ENCODE measurements around the gene INPP5J. TPM values are rescaled to one million over a fixed set of nuclear protein-coding genes. Genes with fewer than 3 reads are reported as not detected.
"Not testable (repeated sequence)": the region's sequence is repeated elsewhere in the genome, so short reads cannot be mapped to it uniquely, and the experiment has no call there.

INPP5J gene
- polyA plus RNA-seq, 3 donors, result 1.2 to 10.6 (median 1.3) TPM

DNA sequence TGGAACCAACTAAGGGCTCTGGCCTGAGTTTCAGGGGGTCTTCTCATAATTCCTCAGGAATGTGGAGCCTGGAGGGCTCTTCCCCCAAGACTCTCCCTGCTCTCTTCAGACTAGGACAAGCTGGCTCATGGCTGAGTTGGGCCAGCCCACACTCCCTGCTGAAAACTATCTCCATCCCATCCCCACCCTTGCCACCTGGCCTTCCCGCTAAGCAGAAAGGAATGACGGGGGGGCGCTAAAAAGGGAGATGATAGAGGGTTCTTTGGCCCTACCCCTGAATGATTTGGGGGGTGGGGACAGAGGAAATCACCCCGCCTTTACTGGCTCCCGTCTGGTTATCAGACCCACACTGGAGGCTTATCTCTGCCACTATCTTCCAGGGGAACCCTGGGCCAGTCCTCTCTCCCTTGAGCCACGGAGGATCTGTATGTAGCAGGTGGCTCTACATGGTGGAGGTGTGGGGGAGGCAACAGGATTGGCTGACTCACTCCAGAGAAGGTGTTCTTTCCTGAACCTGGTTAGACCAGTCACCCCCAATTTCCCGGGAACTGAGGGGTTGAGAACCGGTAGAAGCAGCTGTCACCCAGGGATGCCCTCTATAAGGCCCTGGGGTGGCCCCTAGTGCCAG, 35.9 kb upstream of the INPP5J start:
- 64 to 75% (median 75%) methylated on average over 8 of the region's 8 CpGs for WGBS, 3 donors
- H3K27ac ChIP-seq (ENCODE audit: low read depth, low read length), result no peak overlapping the region

DNA sequence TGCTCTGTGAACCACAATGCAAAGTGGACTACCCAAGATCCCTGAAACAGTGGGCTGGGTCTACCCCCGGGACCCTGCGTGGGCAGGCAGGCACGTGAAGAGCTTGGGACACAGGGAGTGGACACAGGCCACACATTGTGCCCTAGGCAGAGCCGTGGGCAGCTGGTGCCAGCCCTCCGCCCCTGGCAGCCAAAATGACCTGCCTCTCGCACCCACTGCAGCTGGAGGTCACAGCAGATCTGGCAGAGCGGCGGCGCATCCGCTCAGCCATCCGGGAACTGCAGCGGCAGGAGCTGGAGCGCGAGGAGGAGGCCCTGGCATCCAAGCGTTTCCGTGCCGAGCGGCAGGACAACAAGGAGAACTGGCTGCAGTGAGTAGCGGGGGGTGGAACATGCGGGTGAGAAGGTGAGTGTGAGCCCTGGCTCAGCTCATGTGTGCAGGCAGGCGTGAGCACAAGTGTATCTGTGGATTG, 35.0 kb upstream of the INPP5J start:
- no peak overlapping the region for H3K27ac ChIP-seq (ENCODE audit: low read depth, low read length)
- 91 to 97% (median 92%) methylated on average over 21 of the region's 21 CpGs for WGBS, 3 donors

DNA sequence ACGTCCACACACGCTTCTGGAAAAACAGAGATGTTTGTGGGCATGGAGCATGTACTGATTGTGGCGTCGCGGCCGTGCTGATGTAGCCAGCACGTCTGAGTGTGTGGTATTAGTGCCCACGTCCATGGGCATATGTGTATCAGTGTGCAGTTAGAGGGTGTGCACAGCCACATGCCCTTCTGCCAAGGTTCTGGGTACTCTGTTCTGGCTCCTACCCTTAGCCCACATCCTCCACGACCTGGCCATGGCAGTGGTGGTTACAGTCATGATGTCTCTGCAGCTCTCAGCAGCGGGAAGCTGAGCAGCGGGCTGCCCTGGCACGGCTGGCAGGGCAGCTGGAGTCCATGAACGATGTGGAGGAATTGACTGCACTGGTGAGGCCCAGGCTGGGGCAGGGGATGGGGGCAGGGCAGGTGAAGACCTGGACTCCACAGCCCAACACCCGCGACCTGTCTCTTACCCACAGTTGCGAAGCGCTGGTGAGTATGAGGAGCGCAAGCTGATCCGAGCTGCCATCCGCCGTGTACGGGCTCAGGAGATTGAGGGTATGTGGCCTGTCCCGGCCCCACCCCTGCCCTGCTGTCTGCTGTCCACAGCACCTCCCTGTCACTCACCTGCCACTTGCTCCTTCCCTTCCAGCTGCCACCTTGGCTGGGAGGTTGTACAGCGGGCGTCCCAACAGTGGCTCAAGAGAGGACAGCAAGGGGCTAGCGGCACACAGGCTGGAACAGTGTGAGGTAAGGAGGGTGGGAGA, 34.4 kb upstream of the INPP5J start:
- WGBS, 3 donors, result 85 to 89% (median 89%) methylated on average over 25 to 26 of the region's 26 CpGs
- H3K27ac ChIP-seq (ENCODE audit: low read depth, low read length), result no peak overlapping the region

DNA sequence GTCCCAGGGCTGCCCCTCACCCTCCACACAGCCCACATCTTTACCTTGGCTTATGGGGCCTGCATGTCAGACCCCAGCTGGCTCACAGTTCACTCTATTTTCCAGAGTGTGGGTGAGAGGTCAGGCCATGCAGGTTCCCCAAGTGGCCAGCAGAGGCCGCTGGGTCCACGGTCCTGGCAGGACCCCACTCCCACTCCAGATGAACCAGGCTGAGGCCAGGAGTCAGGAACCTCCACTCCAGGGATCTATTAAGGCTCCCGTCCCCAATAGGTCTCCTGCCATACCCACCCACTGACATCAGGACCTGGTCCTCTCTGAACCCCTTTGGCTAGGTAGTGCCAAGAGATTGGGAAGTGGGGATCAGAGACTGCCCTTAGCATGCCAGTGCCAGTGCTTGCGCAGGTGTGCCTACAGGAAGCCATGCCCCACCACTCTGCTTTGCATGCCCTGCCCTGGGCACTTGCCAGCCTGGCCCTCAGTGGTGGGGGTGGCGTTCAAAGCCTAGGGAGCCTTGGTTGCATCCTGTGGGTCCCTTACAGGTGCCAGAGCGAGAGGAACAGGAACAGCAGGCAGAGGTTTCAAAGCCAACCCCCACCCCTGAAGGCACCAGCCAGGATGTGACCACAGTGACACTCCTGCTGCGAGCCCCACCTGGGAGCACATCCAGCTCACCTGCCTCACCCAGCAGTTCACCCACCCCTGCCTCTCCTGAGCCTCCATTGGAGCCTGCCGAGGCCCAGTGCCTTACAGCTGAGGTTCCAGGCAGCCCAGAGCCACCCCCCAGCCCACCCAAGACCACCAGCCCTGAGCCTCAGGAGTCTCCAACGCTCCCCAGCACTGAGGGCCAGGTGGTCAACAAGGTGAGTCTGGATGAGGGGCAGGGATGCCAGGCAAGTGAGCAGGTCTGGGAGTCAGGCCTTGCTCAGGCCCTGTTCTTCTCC, 33.3 kb upstream of the INPP5J start:
- H3K27ac ChIP-seq (ENCODE audit: low read depth, low read length), result no peak overlapping the region
- WGBS, 3 donors, result 74 to 79% (median 77%) methylated on average over 9 of the region's 9 CpGs

DNA sequence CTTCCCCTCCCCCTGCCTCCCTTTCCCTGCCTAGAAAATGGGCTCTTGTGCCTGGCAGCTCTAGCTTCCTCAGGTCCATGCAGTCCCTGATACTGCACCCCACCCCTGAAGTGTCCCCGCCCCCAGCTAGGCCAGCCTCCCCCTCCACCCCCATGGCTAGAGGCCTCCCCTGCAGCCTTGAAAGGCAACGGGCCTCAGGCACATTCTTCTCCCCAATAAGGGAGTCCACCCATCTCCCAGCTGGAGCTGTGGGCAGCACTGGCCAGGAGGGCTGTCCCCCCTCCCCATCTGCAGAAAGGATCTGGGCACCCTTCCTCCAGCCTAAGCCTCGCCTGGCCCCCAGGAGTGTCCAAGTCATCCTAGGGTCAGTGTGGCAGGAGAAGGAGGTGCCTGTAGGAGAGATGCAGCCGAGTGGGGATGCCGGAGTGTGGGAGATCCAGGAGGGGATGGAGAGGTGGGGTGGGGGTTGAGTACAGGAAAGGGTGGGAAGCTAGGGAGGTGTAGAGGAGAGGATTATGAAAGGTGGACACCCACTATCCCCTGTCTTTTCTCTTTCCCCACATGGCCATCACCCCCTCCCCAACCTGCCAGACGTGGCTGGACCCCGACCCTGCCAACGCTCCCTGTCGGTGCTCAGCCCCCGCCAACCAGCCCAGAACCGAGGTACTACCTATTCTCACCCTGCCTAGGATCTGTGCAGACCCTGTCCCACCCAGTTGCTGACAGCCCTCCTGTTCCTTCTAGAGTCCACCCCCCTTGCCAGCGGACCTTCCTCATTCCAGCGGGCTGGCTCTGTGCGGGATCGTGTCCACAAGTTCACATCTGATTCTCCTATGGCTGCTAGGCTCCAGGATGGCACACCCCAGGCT, 32.3 kb upstream of the INPP5J start:
- H3K27ac ChIP-seq (ENCODE audit: low read depth, low read length), result no peak overlapping the region
- 80 to 84% (median 84%) methylated on average over 14 to 15 of the region's 15 CpGs for WGBS, 3 donors

DNA sequence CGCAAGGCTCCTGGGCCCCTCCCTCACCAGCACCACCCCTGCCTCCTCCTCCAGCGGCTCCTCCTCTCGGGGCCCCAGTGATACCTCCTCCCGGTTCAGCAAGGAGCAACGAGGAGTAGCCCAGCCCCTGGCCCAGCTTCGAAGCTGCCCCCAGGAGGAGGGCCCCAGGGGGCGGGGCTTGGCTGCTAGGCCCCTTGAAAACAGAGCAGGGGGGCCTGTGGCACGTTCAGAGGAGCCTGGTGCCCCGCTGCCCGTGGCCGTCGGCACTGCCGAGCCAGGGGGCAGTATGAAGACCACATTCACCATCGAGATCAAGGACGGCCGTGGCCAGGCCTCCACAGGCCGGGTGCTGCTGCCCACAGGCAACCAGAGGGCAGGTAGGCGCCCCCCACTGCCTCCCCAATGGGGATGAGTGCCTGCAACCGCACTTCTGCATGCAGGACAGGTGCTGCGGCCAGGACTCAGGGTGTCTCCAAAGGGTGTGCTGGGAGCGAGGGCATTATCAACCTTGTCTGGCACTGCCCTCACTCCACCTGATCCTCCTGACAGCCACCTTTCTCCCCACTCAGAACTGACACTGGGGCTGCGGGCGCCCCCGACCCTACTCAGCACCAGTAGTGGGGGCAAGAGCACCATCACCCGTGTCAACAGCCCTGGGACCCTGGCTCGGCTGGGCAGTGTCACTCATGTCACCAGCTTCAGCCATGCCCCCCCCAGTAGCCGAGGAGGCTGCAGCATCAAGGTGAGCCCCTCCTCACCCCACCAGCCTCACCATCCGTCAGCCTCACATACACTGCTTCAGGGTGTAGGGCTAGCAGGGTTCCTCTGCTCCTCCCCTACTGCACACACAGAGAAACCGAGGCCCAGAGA, 31.4 kb upstream of the INPP5J start:
- 86 to 87% (median 87%) methylated on average over 27 to 29 of the region's 29 CpGs for WGBS, 3 donors

DNA sequence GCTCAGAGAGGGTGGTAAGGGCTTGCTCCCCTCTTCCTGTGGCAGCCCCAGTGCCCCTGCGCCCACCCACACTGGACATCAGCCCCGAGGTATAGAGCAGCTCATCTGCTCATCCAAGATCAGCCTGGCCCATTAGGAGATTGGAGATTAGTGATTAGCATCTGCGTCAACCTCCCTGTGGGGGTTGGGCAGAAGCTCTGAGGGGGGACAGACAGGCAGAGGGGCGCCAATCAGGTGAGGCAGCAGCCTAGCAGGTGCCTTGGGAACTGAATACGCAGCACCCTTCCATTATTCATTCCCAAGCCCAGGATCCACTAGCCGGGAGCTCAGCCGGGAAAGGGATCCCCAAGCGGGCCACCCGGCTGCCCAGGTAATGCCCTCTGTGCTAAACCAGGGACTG, 30.6 kb upstream of the INPP5J start:
- no peak overlapping the region for H3K27ac ChIP-seq (ENCODE audit: low read depth, low read length)
- 94 to 96% (median 95%) methylated on average over 9 of the region's 9 CpGs for WGBS, 3 donors

More for the DNA sequence above, 31.4 kb upstream of the INPP5J start:
- H3K27ac ChIP-seq (ENCODE audit: low read depth, low read length), result no peak overlapping the region

DNA sequence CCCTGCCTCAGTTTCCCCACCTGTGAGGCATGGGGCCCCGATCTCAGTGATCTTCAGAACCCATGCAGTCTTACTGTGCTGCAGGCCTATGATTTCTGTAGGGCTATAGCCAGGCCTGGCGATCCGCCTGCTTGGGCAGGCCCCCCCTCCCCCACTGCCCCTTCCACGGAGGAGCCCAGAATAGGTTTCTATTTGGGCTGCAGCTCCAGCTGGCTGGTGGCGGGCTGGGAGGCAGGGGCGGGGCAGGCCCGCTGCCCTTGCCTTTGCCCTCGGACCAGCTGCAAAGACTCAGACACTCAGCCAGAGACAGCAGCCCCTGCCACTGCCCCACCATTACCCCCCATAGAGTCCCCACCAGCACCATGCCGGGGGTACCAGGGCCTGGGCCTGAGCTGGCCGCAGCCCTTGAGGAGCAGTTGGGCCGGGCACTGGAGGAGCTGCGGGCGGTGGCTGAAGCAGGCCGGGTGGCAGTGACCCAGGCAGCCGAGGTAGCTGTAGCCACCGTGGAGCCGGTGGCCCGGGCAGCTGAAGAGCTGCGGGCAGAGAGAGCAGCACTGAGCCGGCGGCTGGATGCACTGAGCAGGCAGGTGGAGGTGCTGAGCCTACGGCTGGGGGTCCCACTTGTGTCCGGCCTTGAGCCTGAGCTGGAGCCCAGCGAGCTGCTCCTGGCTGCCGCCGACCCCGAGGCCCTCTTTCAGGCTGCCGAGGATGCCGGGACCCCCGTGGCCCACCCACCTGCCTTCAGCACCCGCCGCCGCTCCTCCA, 29.5 kb upstream of the INPP5J start:
- WGBS, 3 donors, result 85 to 90% (median 88%) methylated on average over 30 to 33 of the region's 33 CpGs
- no peak overlapping the region for H3K27ac ChIP-seq (ENCODE audit: low read depth, low read length)

DNA sequence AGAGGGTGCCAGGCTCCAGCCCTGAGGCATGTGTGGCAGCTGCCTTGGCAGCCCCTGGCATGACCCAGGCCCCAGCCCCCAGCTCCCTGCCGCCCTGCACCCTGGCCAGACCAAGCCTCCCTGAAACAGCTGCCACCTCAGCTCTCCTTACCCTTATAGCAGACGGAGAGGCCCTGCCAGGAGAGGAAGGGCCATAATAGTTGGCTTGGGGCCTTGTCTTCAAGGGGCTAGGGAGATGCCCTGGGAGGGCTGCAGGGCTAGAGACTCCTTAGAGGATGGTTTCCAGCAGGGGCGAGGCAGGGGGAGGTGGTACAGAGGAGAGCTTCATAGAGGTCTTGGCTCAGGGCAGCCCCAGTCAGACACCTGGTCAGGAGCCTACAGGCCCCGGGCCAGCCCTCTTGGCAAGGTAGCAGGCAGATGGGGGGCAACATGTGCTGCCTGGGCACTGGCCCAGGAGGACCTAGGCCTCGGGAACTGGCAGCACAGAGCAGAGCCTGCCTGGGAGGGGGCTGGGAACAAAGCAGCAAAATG, 28.7 kb upstream of the INPP5J start:
- 50 to 77% (median 77%) methylated on average over 5 of the region's 5 CpGs for whole genome bisulfite sequencing, 3 donors
- no peak overlapping the region for H3K27ac ChIP-seq (ENCODE audit: low read depth, low read length)

DNA sequence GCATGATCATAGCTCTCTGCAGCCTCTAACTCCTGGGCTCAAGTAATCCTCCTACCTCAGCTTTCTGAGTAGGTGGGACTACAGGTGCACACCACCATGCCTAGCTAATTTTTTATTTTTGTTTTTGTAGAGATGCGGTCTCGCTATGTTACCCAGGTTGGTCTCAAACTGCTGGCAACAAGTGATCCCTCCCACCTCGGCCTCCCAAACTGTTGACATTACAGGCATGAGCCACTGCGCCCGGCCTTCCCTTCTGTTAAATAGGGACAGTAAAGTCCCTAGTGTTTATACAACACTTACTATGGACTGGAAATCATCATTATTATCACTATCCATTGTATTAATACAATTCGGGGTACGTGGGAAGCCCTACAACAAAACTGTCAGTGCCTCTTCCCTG, 28.0 kb upstream of the INPP5J start:
- H3K27ac ChIP-seq (ENCODE audit: low read depth, low read length), result no peak overlapping the region
- 91 to 97% (median 96%) methylated on average over 7 of the region's 7 CpGs for WGBS, 3 donors

DNA sequence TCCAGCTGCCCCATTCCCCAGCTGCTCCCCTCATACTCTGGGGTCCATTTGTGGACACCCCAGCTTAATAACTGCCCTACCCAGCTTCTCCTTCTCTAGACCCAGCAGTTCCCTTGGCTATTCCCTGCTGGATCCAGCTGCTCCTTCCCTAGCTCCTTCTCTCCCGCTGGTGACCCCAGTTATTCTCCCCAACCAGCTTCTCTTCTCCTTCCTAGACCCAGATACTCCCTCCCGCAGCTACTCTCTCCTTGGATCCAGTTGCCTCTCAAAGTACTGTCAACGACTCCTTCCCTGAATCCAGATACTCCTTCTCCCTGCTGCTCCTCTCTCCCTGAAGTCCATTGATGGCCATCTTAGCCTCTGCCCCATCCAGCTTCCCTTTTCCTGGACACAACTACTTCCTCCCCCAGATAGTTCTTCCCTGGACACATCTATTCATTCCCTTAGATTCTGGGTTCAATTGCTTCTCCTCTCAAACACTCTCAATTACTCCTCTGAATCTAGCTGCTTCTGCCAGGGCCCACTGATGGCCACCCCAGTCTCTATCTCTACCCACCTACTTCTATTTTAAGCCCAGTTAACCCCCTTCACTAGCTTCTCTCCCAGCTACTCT, 27.0 kb upstream of the INPP5J start:
- 89 to 94% (median 92%) methylated on average over 3 of the region's 3 CpGs for WGBS, 3 donors
- H3K27ac ChIP-seq (ENCODE audit: low read depth, low read length), result no peak overlapping the region

DNA sequence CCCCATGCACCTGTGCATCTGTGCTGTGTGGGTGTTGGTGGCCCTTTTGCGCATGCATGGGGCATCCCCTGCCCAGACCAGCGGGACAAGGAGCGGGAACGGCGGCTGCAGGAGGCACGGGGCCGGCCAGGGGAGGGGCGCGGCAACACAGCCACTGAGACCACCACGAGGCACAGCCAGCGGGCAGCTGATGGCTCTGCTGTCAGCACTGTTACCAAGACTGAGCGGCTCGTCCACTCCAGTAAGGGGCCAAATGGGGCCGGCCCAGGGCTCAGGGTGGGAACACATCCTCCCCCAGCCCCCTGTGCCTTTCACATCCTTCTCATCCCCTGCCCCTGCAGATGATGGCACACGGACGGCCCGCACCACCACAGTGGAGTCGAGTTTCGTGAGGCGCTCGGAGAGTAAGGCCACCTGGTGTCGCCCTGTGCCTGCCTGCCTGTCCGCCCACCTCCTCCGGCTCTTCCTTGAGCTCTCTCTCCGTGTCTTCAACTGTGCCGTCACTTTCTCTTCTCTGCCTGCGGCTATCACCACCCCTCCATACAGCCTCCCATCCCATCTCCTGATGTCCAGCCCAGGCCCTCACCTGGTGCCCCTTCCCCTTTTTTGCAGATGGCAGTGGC, 26.0 kb upstream of the INPP5J start:
- 89 to 94% (median 93%) methylated on average over 26 to 27 of the region's 27 CpGs for WGBS, 3 donors
- H3K27ac ChIP-seq (ENCODE audit: low read depth, low read length), result no peak overlapping the region

DNA sequence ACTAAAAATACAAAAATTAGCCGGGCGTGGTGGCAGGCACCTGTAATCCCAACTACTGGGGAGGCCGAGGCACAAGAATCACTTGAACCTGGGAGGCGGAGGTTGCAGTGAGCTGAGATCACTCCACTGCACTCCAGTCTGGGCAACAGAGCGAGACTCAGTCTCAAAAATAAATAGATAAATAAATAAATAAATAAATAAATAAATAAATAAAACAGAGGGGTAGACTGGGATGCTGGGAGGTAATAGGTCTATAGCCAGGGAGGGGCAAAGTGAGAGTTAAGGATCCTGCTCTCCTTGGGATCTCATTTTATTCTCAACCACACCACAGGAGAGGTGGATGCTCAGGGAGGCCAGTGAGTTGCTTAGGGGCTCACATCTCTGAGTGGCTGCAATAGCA, 25.2 kb upstream of the INPP5J start:
- 83 to 99% (median 98%) methylated on average over 5 of the region's 5 CpGs for WGBS, 3 donors
- not testable (repeated sequence) for H3K27ac ChIP-seq (ENCODE audit: low read depth, low read length)

DNA sequence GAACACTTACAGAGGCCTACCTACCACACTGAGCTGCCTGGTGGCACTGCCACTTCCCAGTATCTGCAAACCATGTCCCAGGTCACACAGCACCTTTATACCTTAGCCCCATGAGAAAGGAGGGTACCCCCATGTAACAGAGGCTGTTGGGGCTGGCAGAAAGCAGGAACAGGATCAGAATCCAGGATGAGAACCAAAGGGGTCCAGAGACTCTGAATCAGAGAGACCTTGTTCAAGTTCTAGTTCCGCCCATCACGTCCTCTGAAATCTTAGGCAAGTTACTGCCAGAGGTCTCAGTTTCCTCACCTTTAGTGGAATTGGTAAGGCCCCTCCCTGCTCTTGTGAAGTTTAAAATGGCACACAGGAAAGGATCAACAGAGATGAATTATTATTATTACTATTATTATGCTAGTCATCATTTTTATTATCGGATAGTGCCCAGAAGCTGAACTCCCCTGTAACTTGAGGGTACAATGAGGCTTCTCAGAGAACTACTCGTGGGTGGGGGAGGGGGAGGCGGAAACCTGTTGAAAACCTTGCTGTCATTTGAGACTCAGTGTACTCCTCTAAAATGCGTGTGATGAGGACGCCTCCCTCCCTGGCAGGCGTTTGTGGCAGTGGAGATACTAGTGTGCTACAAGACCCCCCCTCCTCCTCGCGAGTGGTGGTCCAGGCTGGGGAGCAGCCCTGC, 24.7 kb upstream of the INPP5J start:
- no peak overlapping the region for H3K27ac ChIP-seq (ENCODE audit: low read depth, low read length)
- 86 to 91% (median 90%) methylated on average over 10 of the region's 10 CpGs for WGBS, 3 donors

DNA sequence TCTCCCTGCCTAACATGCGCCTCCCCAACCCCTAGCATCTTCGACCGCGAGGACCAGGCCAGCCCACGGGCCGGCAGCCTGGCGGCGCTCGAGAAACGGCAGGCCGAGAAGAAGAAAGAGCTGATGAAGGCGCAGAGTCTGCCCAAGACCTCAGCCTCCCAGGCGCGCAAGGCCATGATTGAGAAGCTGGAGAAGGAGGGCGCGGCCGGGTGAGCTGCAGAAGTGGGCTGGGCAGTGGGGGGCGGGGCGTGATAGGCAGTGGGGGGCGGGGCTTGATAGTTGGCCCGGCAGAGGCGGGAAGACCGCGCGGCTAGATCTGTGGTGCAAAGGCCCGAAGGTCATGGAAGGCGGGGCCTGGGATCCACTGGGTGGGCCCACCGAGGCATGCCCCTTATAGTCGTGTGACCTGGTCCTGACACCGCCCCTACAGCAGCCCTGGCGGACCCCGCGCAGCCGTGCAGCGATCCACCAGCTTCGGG, 24.1 kb upstream of the INPP5J start:
- H3K27ac ChIP-seq (ENCODE audit: low read depth, low read length), result no peak overlapping the region
- 73 to 81% (median 78%) methylated on average over 31 to 36 of the region's 36 CpGs for WGBS, 3 donors
